BLaER1 treated with 17β-estradiol and CSF1 and Interleukin-3, amounts not matched to agents 10 nM and 100 nM (cell line): Measurements from ENCODE around the gene SEBOX.

Experiments
- H3K27ac ChIP-seq, 11 experiments: shearing (Covaris generic); formaldehyde crosslinking; 2 replicates each; pipeline ENCODE4 v1.8.1; 2022
- H3K27me3 ChIP-seq, 11 experiments: shearing (Covaris generic); formaldehyde crosslinking; 2 replicates each; pipeline ENCODE4 v1.8.1; 2022
- H3K36me3 ChIP-seq, 11 experiments: shearing (Covaris generic); formaldehyde crosslinking; 2 replicates each; pipeline ENCODE4 v1.8.1; 2022
- H3K4me1 ChIP-seq, 10 experiments: shearing (Covaris generic); formaldehyde crosslinking; 2 replicates each; pipeline ENCODE4 v1.8.1; 2022
- H3K4me2 ChIP-seq, 11 experiments: shearing (Covaris generic); formaldehyde crosslinking; 2 replicates each; pipeline ENCODE4 v1.8.1; 2022
- H3K4me3 ChIP-seq, 10 experiments: shearing (Covaris generic); formaldehyde crosslinking; 2 replicates each; pipeline ENCODE4 v1.8.1; 2022
- H3K9ac ChIP-seq, 11 experiments: shearing (Covaris generic); formaldehyde crosslinking; 2 replicates each; pipeline ENCODE4 v1.8.1; 2022
- H3K9me3 ChIP-seq, 11 experiments: shearing (Covaris generic); formaldehyde crosslinking; replicated peaks in 1 of 11; 2 replicates each; pipeline ENCODE4 v1.8.1; 2022
- H4K20me1 ChIP-seq, 11 experiments: shearing (Covaris generic); formaldehyde crosslinking; 2 replicates each; pipeline ENCODE4 v1.8.1; 2022
- Cebpa-rat ChIP-seq, 11 experiments: shearing (Covaris generic); IDR thresholded peaks; 2 replicates each; pipeline ENCODE4 v1.8.1; 2022

The SEBOX gene

DNA sequence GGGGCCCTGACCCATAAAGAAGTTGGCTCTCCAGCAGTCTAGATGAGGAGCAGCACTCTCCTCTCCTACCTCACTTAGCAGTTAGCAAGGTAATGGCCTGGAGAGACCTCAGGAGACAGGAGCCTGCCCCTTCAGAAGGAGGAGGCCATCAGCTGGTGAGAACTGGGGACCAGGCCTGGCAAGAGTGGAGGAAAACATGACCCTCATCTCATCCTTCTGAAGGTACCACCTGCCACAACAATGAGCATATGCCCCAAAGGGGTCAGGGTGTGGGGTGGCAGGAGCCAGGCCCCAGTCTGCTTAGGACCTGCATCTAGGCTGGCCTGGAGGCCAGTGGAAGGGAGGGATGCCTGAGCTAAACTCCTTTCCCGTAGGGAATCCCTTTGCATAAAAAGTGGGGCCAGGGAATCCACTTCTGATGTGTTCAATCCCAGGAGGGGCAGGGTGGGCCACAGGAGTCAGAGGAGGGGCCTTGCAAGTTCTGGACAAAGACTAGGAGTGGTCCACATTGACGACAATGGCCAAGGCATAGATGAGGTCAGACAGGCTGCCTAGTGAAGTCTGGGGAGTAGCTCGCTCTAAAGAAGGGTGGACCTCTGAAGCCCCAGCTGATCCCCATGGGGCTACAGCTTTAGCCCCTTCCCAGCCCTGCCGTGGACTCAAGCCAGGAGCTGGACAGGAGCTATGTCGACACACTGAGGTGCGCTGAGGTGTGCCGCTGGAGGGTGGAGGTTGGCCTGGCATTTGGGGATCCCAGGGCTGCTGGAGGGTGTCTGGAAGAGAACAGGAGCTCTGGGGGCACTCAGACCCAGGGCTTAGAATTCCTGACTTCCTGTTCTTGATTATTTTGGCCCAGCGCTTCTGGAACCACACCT is 986 bp downstream of the SEBOX start:
- Histone ChIP-seq H4K20me1 (peaks cover 0 to 71% (median 8%) of the 10 kb centered on the region in 11 experiments; a peak in 11 of 22 replicates), H3K4me3 (no peak overlapping the region), H3K9me3 (no peaks in the 10 kb centered on the region), H3K4me1 (peaks cover 0 to 2% (median 0%) of the 10 kb centered on the region in 10 experiments; a peak in 5 of 20 replicates), H3K9ac (no peak overlapping the region), H3K4me2 (no peak overlapping the region), H3K27ac (no peak overlapping the region), H3K36me3 (peaks cover 54 to 83% (median 67%) of the 10 kb centered on the region in 11 experiments), H3K27me3 (no peaks in the 10 kb centered on the region)
- TF ChIP-seq Cebpa-rat (IDR thresholded peaks at IDR 0.05), result no peak

DNA sequence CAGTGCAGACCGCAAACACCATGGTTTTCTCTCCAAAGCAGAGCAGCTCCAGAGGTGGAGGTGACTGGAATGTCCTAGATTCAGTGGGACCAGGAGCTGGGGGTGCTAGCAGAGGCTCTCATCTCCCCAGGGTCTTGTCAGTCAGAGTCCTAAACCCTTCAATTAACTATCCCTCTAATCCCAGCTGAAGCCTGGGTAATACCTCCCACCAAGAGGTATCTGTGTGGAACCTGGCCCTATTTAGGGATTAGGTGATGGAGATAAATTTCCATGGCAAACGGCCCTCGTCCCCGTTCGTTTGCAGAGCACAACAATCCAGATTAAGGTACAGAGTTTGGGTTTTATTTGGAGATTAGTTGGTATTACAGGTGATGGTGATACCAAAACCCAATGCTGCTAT is 1.8 kb downstream of the SEBOX start:
- Histone ChIP-seq H3K4me1 (peaks cover 5 to 10% (median 8%) of the 10 kb centered on the region in 10 experiments), H3K36me3 (peaks cover 56 to 87% (median 71%) of the 10 kb centered on the region in 11 experiments), H4K20me1 (peaks cover 0 to 62% (median 8%) of the 10 kb centered on the region in 11 experiments; a peak in 10 of 22 replicates), H3K27me3 (no peaks in the 10 kb centered on the region), H3K4me2 (no peak overlapping the region), H3K4me3 (no peak overlapping the region), H3K27ac (no peak overlapping the region), H3K9me3 (no peaks in the 10 kb centered on the region), H3K9ac (no peak overlapping the region; a peak in 1 of 22 replicates)
- no peak for TF ChIP-seq Cebpa-rat (IDR thresholded peaks at IDR 0.05)

DNA sequence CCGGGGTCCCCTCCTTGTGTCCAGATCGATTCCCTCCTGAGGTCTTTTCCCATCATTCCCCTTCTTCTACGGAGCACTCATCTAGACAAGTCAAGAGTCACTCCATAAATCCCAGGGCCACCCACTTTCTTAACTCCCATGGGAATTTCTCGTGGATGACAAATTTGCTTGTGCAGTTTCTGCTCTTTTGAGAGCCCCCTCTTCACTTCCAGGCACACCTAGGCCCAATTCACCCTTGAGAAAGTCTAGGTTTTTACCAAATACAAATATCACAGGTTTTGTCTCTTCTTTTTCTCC is 7.2 kb downstream of the SEBOX start:
- Histone ChIP-seq H3K4me1 (peaks cover 21 to 32% (median 24%) of the 10 kb centered on the region in 10 experiments), H3K4me2 (peak overlapping the region; percentile 81 to 98 (median 93)), H3K9me3 (no peaks in the 10 kb centered on the region), H3K27me3 (no peaks in the 10 kb centered on the region), H4K20me1 (peaks cover 0 to 17% (median 0%) of the 10 kb centered on the region in 11 experiments; a peak in 5 of 22 replicates), H3K27ac (peak overlapping the region; percentile 84 to 96 (median 92)), H3K9ac (peak overlapping the region; percentile 95 to 99 (median 97)), H3K4me3 (peak overlapping the region; percentile 74 to 98 (median 91)), H3K36me3 (peaks cover 67 to 74% (median 71%) of the 10 kb centered on the region in 11 experiments)
- TF ChIP-seq Cebpa-rat (IDR thresholded peaks at IDR 0.05), result no peak

DNA sequence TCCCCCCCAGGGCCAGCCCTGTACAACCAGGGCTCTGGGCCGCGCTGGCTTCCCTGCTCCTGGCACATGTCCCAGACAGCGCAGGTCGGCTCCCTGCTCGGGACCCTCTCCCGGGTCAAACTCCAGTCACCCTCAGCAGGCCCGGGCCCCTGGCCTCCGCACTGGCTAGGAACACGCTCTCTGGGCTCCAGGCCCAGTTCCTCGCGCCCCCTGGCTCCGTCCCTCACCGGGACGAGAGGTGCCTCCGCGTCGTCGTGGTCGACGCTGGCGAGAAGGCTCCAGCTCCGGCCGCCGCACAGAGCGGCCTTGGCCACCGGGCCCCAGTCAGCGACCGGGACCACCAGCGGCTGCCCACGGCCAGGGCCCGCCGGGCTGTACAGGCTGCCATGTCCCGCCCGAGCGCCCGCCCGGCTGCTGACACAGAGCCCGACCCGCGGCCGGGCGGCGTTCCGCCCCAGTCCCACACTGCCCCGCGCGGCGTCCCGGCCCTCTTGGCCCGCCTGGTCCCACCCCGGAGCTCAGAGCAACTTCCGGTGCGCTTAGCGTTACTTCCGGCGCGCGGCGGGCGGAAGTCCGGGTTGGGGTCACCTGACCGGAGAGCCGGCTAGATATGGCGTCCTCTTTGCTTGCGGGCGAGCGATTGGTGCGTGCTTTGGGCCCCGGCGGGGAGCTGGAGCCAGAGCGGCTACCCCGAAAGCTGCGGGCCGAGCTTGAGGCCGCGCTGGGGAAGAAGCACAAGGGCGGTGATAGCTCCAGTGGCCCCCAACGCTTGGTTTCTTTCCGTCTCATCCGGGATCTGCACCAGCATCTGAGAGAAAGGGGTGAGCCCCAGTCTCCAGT is 7.7 kb downstream of the SEBOX start, which contains the start of gene POLDIP2:
TSS of gene POLDIP2 (minus strand) at position 467 of the 840 bp plus-strand sequence. CDS start at position 388, 79 bp downstream.
- peak within 1 kb of the TSS; percentile 84 to 96 (median 92) for H3K27ac ChIP-seq
- TF ChIP-seq Cebpa-rat (IDR thresholded peaks at IDR 0.05), result no peak
- H3K9ac ChIP-seq, result peak within 1 kb of the TSS; percentile 95 to 99 (median 97)
- peak within 1 kb of the TSS; percentile 88 to 99 (median 94) for H3K4me2 ChIP-seq
- no peaks in the 10 kb centered on the region for H3K9me3 ChIP-seq
- peaks cover 0 to 12% (median 0%) of the 10 kb centered on the region in 11 experiments; a peak in 3 of 22 replicates for H4K20me1 ChIP-seq
- H3K27me3 ChIP-seq, result no peaks in the 10 kb centered on the region
- peak within 1 kb of the TSS; percentile 74 to 98 (median 91) for H3K4me3 ChIP-seq
- H3K4me1 ChIP-seq, result peaks cover 21 to 32% (median 24%) of the 10 kb centered on the region in 10 experiments
- peaks cover 67 to 74% (median 71%) of the 10 kb centered on the region in 11 experiments for H3K36me3 ChIP-seq

DNA sequence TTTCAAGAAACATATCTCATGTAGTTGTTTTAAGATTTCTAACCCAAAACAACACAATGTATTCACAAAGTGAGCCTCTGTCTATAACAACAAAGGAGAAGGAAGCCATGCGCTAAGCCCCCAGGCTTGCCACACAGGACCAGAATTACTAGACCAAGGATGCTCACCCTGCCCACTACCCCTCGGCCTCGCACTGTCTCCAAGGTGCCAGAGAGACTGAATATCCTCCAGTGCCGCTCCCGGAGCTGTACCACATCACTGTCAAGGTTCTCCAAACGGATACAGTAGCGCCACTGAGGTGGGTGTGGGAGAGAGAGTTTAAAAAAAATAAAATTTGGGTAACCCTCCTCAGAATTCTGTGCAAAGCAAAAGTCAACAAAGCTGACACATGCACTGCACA is 14.7 kb downstream of the SEBOX start:
- TF ChIP-seq Cebpa-rat (IDR thresholded peaks at IDR 0.05), result no peak
- no peak overlapping the region for H3K27ac ChIP-seq
- H3K4me3 ChIP-seq, result no peak overlapping the region
- no peaks in the 10 kb centered on the region for H3K27me3 ChIP-seq
- H4K20me1 ChIP-seq, result peaks cover 0 to 51% (median 24%) of the 10 kb centered on the region in 11 experiments; a peak in 12 of 22 replicates
- H3K4me2 ChIP-seq, result no peak overlapping the region
- H3K36me3 ChIP-seq, result peaks cover 99 to 100% (median 100%) of the 10 kb centered on the region in 11 experiments
- no peaks in the 10 kb centered on the region for H3K9me3 ChIP-seq
- H3K4me1 ChIP-seq, result peaks cover 0 to 5% (median 0%) of the 10 kb centered on the region in 10 experiments; a peak in 4 of 20 replicates
- no peak overlapping the region for H3K9ac ChIP-seq

DNA sequence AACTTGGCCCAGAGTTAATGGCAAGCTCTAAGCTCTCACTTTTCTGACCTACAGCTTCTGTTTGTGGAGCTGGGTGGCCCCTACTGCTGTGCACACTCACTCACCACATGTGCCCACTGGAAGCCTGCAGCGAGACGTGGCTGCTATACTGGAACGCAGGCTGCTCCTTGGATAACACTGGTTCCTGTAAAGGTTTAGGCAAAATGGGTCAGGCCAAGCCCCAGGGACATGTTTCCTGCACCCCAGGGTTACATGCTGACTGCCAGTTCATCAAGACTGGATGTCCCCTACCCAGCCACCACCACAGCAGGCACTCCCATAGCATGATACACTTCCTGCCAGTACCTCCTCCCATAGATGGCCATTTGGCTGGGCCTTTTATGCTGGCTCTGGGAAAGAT is 16.0 kb downstream of the SEBOX start:
- H3K36me3 ChIP-seq, result peaks cover 99 to 100% (median 100%) of the 10 kb centered on the region in 11 experiments
- TF ChIP-seq Cebpa-rat (IDR thresholded peaks at IDR 0.05), result no peak
- no peak overlapping the region for H3K9ac ChIP-seq
- no peaks in the 10 kb centered on the region for H3K27me3 ChIP-seq
- peaks cover 0 to 63% (median 37%) of the 10 kb centered on the region in 11 experiments; a peak in 12 of 22 replicates for H4K20me1 ChIP-seq
- H3K27ac ChIP-seq, result no peak overlapping the region
- peaks cover 0 to 11% (median 0%) of the 10 kb centered on the region in 10 experiments; a peak in 2 of 20 replicates for H3K4me1 ChIP-seq
- no peak overlapping the region for H3K4me2 ChIP-seq
- no peak overlapping the region for H3K4me3 ChIP-seq
- no peaks in the 10 kb centered on the region for H3K9me3 ChIP-seq

DNA sequence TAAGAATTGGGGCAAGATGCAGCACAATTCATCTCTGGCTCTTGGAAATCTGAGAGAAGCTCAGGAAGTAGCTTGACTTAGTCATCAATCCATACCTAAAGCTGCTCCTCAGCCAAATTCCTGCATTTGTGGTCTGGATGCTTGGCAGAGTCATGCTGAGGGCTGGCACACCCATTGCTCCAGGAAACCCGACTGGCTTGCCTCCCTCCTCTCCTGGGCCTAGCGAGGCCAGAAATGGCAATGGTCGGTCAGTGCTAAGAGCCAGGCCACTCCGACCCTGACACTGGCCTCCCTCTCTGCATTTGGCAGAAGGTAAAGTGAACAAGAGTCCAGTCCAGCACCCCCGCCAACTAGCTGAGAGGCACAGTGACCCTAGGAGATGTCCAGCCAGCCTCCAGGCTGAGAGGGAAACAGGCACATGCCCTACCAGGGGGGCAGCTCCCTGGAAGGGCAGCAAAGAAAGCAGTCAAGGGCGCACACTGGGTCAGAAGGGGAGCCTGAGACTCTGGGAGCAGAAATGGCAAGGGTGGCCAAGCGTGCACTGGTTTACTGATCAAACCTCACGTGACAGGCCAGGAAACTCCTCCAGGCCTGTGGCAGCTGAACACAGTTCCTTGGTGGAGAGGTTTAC is 17.6 kb downstream of the SEBOX start:
- Histone ChIP-seq H3K4me2 (no peak overlapping the region), H3K27me3 (no peaks in the 10 kb centered on the region), H4K20me1 (peaks cover 0 to 63% (median 37%) of the 10 kb centered on the region in 11 experiments; a peak in 12 of 22 replicates), H3K9ac (no peak overlapping the region; a peak in 1 of 22 replicates), H3K36me3 (peaks cover 97 to 100% (median 98%) of the 10 kb centered on the region in 11 experiments), H3K4me3 (no peak overlapping the region), H3K4me1 (peaks cover 0 to 11% (median 0%) of the 10 kb centered on the region in 10 experiments; a peak in 2 of 20 replicates), H3K27ac (no peak overlapping the region), H3K9me3 (no peaks in the 10 kb centered on the region)
- no peak for TF ChIP-seq Cebpa-rat (IDR thresholded peaks at IDR 0.05)

DNA sequence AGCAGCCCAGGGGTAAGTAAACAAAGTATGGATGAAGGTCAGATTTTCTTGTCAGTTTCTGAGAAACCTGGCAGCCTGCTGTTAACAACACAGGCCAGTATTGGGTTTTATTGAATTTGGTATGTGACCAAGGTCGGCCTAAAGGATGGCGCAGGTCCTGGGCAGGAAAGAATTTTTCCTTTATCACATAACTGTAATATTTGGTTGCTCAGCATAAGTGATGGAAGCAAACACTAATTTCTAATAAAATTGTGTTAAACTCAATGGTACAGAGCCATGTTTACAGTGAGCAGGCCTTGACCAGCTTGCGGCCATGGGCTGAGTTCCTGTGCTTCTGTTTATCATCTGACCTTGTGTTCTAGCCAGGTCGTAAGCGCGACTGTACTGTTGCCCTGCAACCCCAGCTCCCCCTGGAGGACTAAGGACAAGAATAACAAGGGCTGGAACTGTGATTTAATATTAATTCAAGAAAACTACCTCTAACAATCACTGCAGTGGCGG is 18.2 kb downstream of the SEBOX start:
- no peak for TF ChIP-seq Cebpa-rat (IDR thresholded peaks at IDR 0.05)
- no peak overlapping the region for H3K9ac ChIP-seq
- peaks cover 97 to 100% (median 98%) of the 10 kb centered on the region in 11 experiments for H3K36me3 ChIP-seq
- peaks cover 0 to 66% (median 37%) of the 10 kb centered on the region in 11 experiments; a peak in 12 of 22 replicates for H4K20me1 ChIP-seq
- no peak overlapping the region for H3K4me3 ChIP-seq
- no peak overlapping the region for H3K4me2 ChIP-seq
- H3K4me1 ChIP-seq, result peaks cover 0 to 11% (median 0%) of the 10 kb centered on the region in 10 experiments; a peak in 2 of 20 replicates
- no peak overlapping the region for H3K27ac ChIP-seq
- H3K9me3 ChIP-seq, result no peaks in the 10 kb centered on the region
- H3K27me3 ChIP-seq, result no peaks in the 10 kb centered on the region
